GM12873 (cell line): ENCODE measurements around the gene TMEM147.

Experiments
- TF ChIP-seq, protein P1 (sequence below): IDR thresholded peaks from 2 replicates; pipeline ENCODE4 v1.5.1; 2012; ENCODE audit warnings: low read depth, mild to moderate bottlenecking, moderate library complexity, low read length, control low read depth; ENCODE audit not compliant: insufficient read depth; ENCODE audit errors: missing control alignments

Gene TMEM147

GRCh38 chr19:35521124-35521743 is 24.2 kb upstream of the TMEM147 start:
- TF ChIP-seq, protein P1, sequence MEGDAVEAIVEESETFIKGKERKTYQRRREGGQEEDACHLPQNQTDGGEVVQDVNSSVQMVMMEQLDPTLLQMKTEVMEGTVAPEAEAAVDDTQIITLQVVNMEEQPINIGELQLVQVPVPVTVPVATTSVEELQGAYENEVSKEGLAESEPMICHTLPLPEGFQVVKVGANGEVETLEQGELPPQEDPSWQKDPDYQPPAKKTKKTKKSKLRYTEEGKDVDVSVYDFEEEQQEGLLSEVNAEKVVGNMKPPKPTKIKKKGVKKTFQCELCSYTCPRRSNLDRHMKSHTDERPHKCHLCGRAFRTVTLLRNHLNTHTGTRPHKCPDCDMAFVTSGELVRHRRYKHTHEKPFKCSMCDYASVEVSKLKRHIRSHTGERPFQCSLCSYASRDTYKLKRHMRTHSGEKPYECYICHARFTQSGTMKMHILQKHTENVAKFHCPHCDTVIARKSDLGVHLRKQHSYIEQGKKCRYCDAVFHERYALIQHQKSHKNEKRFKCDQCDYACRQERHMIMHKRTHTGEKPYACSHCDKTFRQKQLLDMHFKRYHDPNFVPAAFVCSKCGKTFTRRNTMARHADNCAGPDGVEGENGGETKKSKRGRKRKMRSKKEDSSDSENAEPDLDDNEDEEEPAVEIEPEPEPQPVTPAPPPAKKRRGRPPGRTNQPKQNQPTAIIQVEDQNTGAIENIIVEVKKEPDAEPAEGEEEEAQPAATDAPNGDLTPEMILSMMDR = no peak

DNA sequence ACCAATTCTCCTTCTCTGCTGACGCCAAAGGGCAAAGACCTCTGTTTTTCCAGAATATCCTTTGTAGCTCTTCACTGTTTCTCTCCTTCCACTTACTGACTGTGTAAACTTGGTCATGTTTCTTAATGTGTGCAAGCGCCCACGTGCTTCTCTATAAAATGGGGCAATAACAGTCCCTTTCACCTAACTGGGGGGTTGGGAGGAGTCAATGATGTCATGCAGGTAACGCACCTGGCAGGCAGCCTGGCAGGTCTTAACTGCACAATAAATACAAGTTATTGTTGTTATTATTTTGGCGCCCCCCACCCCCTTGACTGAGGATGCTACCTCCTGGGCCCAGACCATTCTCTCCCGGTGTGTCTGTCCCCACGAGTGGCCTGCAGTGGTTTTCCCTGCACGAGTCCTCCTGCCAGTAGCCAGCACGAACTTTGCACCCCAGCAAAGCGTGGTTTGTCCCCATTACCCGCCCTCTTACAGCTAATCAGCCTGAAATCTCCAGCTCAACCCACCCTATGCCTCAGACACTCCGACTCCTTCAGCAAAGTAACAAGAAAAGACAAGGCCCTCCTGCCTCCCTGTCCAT is 22.6 kb upstream of the TMEM147 start:
- TF ChIP-seq, protein P1 = no peak

DNA sequence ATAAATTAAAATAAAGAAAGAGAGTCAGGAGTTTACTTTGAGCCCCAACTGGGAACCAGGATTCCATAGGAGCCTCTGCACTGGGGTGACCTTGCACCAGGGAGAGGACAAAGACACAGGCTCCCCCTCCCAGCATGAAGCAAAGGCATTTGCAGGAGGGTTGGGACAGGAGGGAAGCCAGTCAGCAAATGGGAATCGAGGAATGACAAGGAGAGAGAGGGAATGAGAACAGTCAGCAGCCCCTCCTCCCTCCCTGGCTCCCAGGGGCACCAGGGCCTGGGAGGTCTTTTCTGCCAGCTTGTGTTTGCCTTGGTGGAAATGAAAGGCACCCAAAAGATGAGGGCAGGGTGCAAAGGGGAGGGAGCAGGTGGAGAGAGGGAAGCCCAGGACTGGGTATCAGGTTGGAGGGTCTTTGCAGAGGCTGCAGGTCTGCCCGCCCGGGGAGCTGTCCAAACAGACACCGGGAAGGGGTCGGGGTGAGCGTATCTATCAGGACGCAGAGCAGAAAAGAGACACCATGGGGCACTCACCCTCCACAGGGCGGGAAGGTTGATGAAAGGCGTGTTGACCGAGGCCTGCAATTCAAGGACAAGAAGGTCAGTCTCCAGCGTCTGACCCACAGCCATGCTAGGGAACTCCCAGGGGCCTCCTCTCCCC is 21.1 kb upstream of the TMEM147 start:
- TF ChIP-seq, protein P1 = no peak

DNA sequence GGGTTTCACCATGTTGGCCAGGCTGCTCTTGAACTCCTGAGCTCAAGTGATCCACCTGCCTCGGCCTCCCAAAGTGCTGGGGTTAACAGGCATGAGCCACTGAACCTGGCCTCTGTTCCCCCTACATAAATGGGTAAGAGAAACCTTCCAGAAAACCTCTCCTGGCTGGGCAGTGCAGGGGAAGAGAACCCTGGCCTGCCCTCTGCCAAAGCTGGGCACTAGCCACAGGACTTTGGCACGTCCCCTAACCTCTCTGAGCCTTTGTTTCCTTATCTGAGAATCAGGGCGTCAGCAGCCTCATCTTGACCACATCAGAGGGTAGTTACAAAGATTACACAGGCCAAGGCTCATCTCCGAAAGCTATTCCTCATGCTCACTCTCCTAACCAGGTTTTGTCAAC is 19.6 kb upstream of the TMEM147 start:
- TF ChIP-seq, protein P1 = no peak

- TF ChIP-seq, protein P1 = no peak
Measured at GRCh38 chr19:35528218-35529038, 17.0 kb upstream of the TMEM147 start, which contains the start of gene SBSN. Gene SBSN (minus strand): TSS chr19:35528311. CDS start chr19:35528281, 30 bp downstream.

DNA sequence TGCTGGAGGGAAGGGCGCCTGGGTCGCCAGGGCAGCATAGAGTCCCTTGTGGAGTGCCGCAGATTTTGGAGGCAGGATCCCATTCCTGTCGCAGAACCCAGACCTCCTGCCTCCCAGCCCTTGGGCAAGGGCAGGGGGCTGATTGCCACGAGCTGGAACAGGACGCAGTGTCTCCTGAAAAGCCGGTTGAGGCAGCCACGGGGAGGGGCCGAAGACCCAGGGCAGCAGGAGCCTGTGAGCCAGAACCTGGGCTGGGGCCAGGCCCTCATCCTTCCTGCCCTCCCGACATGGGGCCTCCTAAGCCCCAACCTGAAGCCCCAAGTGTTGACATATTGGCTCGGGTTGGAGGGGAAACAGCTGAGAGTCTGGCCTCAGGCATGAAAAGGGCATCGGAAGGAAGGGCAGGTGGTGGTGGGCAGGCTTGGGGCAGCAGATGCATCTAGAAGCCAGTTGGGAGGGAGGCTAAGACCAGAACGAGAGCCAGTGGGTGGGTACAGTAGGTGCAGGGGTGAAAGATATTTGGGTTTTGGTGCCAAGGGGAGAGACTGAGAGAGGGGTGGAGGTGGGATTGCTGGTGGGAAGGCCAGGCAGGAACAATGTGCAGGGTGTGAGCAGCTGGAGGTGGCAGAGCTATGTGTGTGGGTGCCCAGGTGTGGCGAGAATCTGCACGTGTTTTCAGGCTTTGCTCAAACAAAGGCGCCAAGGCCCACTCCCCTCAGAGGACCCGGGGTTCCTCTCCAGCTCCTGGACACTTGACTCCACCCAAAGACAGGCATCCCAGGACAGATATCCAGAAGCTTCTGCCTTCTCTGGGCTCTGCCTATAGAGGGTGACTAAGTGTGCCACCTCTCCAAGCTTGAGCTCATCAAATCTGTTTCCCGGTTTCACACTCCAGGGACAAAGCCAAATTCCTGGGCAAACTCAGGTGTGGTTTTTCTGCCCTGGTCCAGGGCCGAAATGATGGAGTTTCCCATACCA is 15.9 kb upstream of the TMEM147 start:
- TF ChIP-seq, protein P1 = no peak
